ENCODE data around the gene SLC35G6. TPM values are rescaled to one million over a fixed set of nuclear protein-coding genes. Genes with fewer than 3 reads are reported as not detected.

The SLC35G6 gene
- total and polyA plus RNA-seq, 4 donors: not detected

- TF ChIP-seq CTCF (IDR thresholded peaks at IDR 0.05; ENCODE audit: control extremely low read depth, extremely low read depth): no peak
- H3K9me3 ChIP-seq (ENCODE audit: control insufficient read depth in 4 of 4, insufficient read depth in 3 of 4, low read length in 3 of 4): no peaks in the 10 kb centered on the region
- H3K9ac ChIP-seq (ENCODE audit: insufficient read depth in 1 of 2, low read length in 2 of 2): no peak overlapping the region
- no peak overlapping the region for H3K27ac ChIP-seq (ENCODE audit: low read depth in 1 of 2, low read length in 1 of 2)
- H3K4me1 ChIP-seq (ENCODE audit: control insufficient read depth in 5 of 5, insufficient read depth in 5 of 5, low read length in 5 of 5): peaks cover 0 to 20% (median 7%) of the 10 kb centered on the region in 5 donors
- WGBS, 2 donors: 82 to 87% methylated on average over 7 of the region's 7 CpGs
- DNase-seq: no peak
- ATAC-seq (ENCODE audit: insufficient read depth, low FRiP score): no peak
- H3K4me3 ChIP-seq: no peak overlapping the region
- H3K36me3 ChIP-seq (ENCODE audit: control insufficient read depth in 4 of 4, insufficient read depth in 4 of 4, low read length in 4 of 4): no peaks in the 10 kb centered on the region
- H3K27me3 ChIP-seq (ENCODE audit: control insufficient read depth in 3 of 3, insufficient read depth in 3 of 3, low read length in 2 of 3): peaks cover 0 to 48% (median 46%) of the 10 kb centered on the region in 3 donors
These were observed 37.5 kb upstream of the SLC35G6 start for GRCh38 chr17:7443499-7444485.

- Histone ChIP-seq H3K27ac (ENCODE audit: low read depth in 1 of 2, low read length in 1 of 2) (peak within 1 kb of the TSS in 1 of 2 donors; percentile 37), H3K27me3 (ENCODE audit: control insufficient read depth in 3 of 3, insufficient read depth in 3 of 3, low read length in 2 of 3) (peaks cover 0 to 44% (median 38%) of the 10 kb centered on the region in 3 donors), H3K9ac (ENCODE audit: insufficient read depth in 1 of 2, low read length in 2 of 2) (no peak within 1 kb of the TSS), H3K36me3 (ENCODE audit: control insufficient read depth in 4 of 4, insufficient read depth in 4 of 4, low read length in 4 of 4) (no peaks in the 10 kb centered on the region), H3K9me3 (ENCODE audit: control insufficient read depth in 4 of 4, insufficient read depth in 3 of 4, low read length in 3 of 4) (no peaks in the 10 kb centered on the region), H3K4me3 (no peak within 1 kb of the TSS), H3K4me1 (ENCODE audit: control insufficient read depth in 5 of 5, insufficient read depth in 5 of 5, low read length in 5 of 5) (peaks cover 0 to 15% (median 7%) of the 10 kb centered on the region in 5 donors)
- ATAC-seq (ENCODE audit: insufficient read depth, low FRiP score) (peak; percentile 89), DNase-seq (peak in 1 of 3 donors; percentile 59)
- no peak for TF ChIP-seq CTCF (IDR thresholded peaks at IDR 0.05; ENCODE audit: control extremely low read depth, extremely low read depth)
- 3 to 8% methylated on average over 46 to 51 of the region's 51 CpGs for WGBS, 2 donors
These were observed 36.3 kb upstream of the SLC35G6 start, which contains the start of gene CHRNB1 for GRCh38 chr17:7444682-7445618. Gene CHRNB1, plus strand, starts transcription at chr17:7445061. Its CDS starts 67 bp downstream, at chr17:7445128.

- ATAC-seq (ENCODE audit: insufficient read depth, low FRiP score): peak; percentile 37
These were observed 35.7 kb upstream of the SLC35G6 start for GRCh38 chr17:7445619-7445968.

More at GRCh38 chr17:7445619-7445968, 35.7 kb upstream of the SLC35G6 start:
- Histone ChIP-seq H3K27me3 (ENCODE audit: control insufficient read depth in 3 of 3, insufficient read depth in 3 of 3, low read length in 2 of 3) (peaks cover 0 to 41% (median 34%) of the 10 kb centered on the region in 3 donors), H3K4me1 (ENCODE audit: control insufficient read depth in 5 of 5, insufficient read depth in 5 of 5, low read length in 5 of 5) (peaks cover 0 to 10% (median 3%) of the 10 kb centered on the region in 5 donors), H3K27ac (ENCODE audit: low read depth in 1 of 2, low read length in 1 of 2) (no peak overlapping the region), H3K9ac (ENCODE audit: insufficient read depth in 1 of 2, low read length in 2 of 2) (no peak overlapping the region), H3K4me3 (no peak overlapping the region), H3K9me3 (ENCODE audit: control insufficient read depth in 4 of 4, insufficient read depth in 3 of 4, low read length in 3 of 4) (no peaks in the 10 kb centered on the region), H3K36me3 (ENCODE audit: control insufficient read depth in 4 of 4, insufficient read depth in 4 of 4, low read length in 4 of 4) (no peaks in the 10 kb centered on the region)
- DNase-seq: no peak
- no peak for TF ChIP-seq CTCF (IDR thresholded peaks at IDR 0.05; ENCODE audit: control extremely low read depth, extremely low read depth)
- WGBS, 2 donors: 3 to 5% methylated on average over 16 of the region's 16 CpGs

Data from lung (tissue), 12 donors.